Lower leg skin (tissue), 3 donors: ENCODE data around the gene MUSK.

ENCODE experiments used
- CTCF ChIP-seq, 3 donors: fragments of 450-650 bp; IDR thresholded peaks; one replicate each; pipeline ENCODE4 v1.5.1; 2016; ENCODE audit warnings: antibody characterized with exemption in 3 of 3, mild to moderate bottlenecking in 3 of 3, moderate library complexity in 2 of 3
- POLR2A ChIP-seq, 2 donors: fragments of 450-650 bp; IDR thresholded peaks; one replicate each; pipeline ENCODE4 v1.6.1; 2016 to 2017; ENCODE audit warnings: antibody characterized with exemption in 2 of 2, mild to moderate bottlenecking in 1 of 2, moderate library complexity in 1 of 2

- TF ChIP-seq CTCF (IDR thresholded peaks at IDR 0.05): no peak
- no peak for TF ChIP-seq POLR2A (IDR thresholded peaks at IDR 0.05)
These were observed 77.1 kb downstream of the MUSK start for GRCh38 chr9:110745676-110746075.
